GM19452 (cell line): Measurements from ENCODE around the gene RTP3.

Experiments used
- ATAC-seq: cut with Tn5 transposase; IDR thresholded peaks from one replicate; pipeline ENCODE4 v1.9.1; 2021; ENCODE audit not compliant: unreplicated experiment

Gene RTP3

DNA sequence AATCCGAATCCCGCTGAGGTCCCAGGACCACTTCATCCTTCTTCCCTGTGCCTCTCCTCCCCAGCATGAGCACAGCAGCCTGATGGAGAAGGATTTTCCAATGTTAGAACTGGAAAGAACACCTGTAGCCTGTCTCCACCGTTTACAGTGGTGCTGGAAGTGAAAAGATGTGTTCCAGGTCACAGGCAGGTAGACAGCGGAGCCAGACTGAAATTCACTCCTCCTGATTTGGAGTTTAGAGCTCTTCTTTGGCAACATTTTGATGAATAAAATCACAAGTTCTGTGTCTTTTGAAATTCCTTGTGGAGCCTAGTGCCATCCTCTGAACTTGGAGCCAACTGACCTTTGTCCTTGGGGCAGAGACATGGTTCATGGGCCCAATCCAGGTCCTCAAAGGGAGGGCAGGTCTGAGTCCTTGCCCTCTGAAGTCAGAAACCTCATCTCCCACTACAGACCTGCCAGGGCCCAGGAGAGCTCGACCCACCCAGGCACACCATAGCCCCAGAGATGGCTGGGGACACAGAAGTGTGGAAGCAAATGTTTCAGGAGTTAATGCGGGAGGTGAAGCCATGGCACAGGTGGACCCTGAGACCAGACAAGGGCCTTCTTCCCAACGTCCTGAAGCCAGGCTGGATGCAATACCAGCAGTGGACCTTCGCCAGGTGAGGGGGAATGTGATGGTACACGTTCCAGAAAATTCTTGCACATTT, at the start of gene RTP3:
Gene RTP3 (plus strand): TSS at position 421 of the 710 bp plus-strand sequence. CDS start 87 bp downstream, at position 508.
- no peak for ATAC-seq

DNA sequence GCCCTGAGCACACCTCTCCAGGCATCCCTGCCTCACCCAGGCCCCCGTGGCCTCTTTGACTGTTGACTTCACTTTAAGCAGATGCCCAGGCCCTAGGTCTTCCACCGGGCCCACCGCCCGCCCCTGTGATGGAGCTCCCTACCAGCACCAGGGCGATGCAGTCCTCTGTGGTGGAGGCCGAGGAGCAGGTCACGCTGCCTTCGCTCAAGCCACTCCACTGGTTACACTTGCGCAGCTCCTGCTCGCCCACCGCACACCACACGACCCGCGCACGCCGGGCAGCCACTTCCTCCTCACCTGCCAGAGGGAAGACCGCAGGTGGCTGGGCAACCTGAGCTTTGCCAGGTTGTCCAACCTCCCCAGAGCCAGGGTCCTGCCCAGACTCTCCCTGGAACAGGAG, 49.1 kb upstream of the RTP3 start:
- ATAC-seq, result no peak

DNA sequence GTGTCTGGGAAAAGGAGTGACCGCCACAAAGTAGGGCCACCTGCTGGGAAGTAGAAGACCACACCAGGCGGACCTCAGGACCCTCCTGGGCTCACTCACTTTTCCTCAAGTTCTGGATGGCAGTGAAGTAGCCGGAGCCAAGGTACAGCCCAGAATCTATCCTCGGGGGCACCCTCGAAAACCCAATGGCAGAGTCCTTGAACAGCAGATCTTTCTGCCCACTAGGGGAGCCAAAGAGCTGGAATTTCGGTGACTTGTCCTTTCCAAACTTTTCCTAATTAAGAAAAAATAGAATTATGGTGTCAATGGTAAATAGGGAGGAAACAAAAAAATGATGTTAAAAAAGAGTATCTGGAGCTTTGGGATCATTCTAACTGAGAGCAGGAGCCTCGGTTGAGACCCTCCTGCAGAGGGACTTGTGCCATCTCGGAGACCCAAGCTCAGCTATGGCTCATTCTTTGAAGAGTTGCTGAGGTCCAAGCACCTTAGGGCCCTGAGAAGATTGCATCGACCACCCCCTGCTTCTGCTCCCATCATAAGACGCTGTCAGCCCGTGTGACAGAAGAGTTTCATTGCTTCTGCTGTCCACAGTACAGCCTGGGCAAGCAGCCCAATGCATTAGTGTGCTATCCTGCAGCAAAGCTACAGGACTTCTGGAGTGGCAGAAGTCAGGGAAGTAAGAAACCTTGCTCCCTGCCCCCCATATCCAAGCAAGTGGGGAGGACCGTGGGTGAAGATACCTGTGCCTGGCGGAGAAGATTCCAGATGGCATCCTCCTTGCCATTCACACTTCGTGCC, 47.8 kb upstream of the RTP3 start:
- ATAC-seq, result no peak

DNA sequence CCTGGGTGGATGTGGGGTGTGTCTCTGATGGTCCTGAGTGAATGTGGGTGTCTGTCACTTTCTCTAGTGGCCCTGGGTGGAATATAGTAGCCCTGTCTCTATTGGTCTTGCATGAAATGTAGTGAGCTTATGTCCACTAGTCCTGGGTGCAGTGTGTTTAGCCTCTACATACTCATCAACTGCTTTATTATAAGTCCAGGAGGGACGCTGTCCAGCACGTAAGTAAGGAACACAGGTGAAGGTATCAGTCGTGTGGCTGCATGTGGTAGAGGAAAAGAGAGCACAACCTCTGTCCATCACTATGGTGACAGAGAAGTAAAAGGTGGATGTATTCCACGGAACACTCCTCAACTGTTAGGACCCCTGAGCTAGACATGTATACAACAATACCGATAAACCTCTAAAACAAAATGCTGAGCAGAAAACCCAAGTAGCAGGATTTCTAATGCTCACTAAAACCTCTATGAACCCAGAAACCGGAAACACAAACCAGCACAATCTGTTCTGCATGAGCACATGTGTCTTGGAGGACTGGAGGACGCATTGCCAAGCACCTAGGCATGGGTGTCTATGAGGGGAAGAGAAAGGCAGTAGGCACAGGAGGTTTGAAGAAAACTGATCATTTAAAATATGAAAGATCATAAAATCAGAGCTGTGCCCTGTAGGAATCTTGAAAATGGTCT, 44.1 kb upstream of the RTP3 start:
- ATAC-seq, result no peak

DNA sequence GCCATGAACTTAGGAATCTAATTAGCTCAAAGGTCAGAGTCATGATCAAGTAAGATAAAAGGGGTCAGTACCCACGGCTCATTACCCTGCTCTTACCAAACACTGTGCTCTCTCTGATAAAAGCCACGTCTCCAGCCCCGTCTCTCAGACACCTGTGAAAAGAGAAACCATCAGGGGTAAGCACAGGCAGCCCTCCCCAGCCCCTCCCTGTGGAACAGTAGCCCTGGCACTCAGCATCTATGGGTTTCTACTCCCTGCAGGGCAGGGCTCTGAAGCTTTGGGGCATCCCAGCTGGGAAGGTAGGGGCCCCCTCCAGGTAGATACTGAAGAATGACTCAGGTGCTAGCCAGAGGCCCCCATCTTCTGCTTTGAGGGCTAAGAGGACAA, 43.6 kb upstream of the RTP3 start:
- ATAC-seq, result no peak

DNA sequence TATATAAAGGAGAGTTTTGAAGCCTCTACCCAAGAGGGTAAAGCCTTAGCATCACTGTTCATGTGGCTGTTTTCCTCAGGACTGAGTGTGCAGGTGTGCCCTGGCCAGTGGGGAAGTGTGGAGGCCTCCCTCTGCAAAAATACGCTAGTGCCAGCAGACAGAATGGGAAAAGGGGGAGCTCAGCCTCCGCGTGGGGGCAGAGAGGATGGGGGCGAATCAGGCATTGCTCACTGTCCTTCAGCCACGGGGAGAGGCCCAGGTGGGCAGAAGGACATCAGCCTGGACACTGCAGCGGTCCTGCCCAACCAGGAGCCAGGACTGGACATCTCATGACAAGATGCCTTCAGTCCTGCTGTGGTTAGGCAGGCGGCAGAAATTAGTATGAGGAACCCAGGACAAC, 43.2 kb upstream of the RTP3 start:
- no peak for ATAC-seq

DNA sequence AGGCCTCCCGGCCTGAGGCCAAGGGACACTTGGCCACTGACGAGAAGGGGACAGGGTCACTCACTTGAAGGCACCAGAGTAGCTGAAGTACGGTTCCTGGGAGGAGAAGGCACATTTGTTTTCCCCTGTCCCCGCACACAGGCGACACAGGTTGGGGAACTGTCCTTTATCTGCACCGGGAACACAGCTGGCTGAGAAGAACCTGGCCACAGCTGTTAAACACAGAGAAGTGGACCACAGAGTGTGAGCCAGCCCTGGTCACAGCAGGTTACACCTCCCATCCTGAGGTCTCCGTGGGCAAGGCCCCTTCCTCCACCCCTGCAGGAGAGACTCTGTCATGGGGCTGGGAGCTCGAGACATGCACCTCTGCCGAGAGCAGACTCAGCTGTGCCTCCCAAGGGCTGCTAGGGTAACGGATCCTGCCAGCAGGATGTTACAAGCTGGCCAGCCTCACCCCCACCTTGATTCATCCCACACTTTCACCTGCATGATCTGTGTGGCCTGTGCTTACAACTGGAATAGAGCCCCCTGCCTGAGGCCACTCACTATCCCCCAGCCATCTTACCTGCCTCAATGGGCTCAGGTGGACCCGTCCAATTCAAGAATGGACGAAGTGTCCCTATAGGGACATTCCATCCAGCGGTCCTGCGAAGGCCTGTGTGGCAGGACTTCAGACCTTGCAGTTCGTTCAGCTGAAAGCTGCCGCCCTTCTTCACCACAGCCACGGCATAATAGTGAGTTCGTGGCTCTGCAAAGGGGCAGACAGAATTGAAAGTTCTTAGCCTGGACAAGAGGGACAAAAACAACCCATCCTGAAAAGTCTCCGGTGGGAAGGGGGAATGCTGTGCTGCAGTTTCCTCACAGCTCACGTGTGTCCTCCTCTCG, 42.3 kb upstream of the RTP3 start:
- ATAC-seq, result no peak

DNA sequence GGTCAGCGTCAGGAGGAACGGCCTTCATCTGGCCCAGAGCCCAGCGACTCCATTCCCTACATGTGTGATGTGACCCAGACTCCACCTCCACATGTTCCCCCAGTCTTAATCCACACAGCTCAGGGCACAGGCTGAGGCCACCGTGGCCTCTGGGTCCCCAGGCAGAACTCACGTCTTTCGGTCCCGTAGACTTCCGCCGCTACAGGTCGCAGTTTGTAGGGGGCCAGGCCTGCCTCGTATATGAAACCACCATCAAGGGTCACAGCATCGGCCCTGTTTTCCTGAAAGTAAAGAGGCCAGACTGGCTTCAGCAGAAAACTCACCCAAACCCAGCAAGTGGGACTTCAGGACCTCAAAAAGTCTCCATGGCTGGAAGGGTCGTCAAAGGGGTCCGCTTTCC, 41.7 kb upstream of the RTP3 start:
- ATAC-seq, result no peak

DNA sequence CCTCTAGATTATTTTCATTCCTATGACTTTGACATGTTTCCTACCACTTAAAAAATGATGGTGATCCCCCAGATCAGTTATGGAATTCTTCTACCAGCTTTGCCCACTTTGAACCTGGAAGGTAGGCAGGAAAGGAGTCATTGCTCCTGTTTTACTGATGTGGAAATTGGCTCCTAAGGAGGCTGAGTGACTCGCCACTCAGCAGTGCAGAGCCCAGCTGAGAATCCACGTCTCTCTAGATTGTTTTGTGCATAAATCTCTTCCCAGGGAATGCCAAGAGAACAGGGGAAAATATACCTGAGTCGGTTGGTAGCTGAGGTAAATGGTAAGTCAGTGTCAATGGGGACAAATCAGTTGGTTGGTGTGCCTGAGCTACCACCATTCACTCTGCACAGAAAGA, 37.7 kb upstream of the RTP3 start:
- ATAC-seq, result no peak

DNA sequence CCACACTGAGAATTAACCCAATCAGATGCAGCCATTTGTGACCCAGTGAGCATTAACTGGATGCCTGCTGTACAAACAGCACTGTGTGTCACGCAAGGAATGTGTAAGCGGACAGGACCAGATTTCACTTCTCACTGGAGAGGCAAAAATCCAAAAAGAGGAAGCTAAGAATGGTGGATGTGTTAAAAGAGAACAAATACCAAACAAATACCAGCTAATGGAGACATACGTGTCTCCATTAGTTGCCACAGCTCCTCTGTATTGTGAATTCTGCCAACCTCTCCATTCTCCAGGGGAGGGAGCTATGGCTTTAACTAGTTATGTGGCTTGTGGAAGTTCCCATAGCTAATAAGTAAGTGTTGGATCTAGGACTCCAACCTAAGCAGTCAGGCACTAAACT, 35.7 kb upstream of the RTP3 start:
- no peak for ATAC-seq

DNA sequence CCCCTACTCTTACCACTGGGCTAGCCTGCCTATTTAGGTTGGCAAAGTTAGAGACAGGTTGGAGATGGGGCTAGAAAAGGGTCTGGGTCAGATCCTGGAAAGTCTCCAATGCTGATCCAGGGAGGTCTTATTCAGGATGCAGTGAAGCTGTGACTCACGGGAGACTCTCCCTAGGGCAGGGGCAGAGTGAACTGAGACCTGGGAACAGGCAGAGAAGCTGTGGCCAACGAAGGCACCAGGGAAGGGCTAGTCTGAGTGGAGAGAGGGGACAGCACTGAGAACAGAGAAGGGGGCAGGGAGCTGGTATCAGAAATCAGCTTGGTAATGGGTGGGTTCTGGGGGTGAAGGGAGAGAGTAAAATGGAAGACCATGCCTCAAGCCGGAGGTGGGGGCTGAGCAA, 35.3 kb upstream of the RTP3 start:
- ATAC-seq, result no peak

DNA sequence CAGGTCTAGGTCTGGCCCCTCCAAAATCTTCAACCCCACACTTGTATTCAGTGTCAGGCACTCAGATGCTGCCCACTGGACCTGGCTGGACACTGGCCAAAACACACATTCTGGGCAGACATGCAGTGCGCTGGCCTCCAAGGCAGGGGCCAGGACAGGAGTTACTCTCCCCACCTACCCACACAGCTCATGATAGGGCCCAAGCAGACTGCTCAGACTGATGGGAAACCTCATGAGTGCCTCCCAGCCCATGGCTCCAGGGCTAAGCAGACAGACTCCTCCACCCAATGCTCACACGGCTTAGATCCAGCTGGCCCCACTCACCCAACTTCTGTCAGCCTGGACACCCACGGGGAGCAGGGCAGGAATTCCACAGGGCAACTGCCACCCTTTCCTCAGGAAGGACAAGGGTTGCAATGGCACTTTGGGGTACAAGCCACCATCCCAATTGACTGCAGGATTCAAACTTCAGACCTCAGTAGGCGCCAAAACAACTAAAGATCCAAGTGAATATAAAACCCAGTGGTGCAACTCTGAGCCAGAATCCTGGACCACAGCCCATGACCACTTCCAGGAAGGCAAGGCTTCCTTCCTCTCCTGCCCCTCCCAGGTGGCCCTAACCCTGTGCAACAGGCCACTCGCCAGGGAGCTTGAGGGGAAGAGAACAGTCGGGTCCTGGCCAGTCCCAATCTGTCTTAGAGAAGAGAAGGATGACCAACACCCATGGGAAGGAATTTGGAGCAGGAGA, 34.5 kb upstream of the RTP3 start:
- ATAC-seq, result no peak

DNA sequence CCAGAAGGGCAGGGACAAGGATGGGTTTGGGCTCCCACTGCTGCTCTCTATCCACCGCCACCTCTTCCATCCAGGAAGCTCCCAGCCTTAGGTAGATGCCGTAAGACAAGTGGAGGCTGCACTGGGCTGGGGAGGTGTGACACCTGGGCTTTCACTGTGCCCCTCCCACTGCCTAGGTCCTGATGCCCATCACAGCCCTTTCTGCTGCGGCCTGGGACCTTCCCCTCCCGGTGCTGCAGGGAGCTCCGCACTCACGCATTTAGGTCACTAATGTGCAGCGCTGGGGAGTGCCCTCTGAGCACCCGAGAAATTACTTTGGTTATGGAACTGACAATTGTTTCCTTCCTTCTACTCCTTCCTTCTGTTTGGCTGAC, 33.9 kb upstream of the RTP3 start:
- no peak for ATAC-seq

DNA sequence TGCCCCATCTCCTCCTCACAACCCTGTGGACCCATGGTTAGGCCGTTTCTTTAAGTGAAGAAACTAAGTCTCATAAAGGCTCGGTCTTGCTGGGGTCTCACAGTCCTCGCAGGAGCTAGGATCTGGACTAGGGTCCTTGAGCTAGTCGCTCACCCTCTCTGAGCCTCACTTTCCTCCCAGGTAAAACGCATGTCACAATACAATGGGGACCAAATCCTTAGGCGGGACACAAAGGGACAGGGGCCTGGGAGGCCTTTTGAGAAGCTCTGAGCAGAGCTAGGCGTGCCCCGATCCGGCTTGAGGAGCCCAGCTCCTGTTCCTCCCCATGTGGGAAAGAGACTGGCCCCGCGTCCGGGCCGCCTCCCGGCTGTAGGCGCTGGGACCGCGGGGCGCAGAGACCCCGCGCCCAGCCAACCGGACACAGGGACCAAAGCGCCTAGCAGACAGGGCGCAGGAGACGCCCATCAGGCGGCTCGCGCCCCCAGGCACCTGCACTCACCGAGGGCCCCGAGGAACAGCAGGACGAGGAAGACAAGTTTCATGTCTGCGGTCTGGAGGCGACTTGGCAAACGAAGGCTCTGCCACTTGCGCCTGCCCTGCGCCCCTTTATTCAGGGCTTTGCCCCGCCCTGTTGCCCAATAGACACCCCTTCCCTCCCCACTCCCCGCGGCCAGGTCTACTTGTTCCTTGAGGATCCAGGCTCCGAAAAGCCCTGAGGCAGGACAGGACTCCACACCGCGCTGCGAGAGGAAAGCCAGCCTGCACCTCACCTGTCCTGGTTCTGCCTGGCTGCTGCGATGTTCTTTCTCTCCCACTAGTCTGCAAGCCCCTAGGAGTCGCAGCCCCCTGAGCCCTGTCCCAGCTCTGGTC, 33.2 kb upstream of the RTP3 start, which contains the start of gene LTF:
Gene LTF (minus strand): TSS at position 580 of the 870 bp plus-strand sequence. CDS start 38 bp downstream, at position 542.
- ATAC-seq, result no peak

DNA sequence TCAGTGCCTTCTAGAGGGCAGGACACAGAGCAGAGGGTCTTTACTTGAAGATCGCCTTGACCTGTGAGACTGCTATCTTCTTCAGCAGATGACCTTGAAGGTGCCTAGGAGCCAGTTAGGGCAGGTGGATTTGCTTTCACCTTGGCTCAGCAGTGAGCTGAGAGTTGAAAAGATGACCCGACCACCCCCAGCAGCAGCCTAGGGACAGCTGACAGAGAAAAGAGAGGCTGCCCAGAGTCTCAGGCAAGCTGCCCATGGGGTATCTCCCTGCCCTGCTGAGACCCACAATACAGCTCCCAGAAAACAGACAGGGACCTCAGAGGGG, 32.6 kb upstream of the RTP3 start:
- no peak for ATAC-seq

DNA sequence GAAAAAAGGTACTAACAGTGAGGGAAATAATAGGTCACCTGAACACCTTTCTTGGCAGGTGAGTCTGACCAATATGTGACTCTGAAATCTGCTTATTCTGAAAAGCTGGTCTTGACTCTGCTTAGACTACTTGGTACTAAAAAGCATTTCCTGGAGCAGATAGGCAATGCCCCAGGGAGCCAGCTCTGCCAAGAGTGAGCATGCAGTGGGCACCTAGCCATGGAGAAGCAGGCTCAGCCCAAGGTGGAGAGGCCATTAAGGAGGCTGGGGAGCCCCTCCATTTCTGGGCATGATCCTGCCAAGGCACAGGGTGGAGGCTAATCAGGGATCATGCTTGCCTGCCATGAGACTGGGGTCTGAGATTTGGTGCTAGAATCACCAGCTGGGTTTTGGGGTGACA, 31.5 kb upstream of the RTP3 start:
- ATAC-seq, result no peak

DNA sequence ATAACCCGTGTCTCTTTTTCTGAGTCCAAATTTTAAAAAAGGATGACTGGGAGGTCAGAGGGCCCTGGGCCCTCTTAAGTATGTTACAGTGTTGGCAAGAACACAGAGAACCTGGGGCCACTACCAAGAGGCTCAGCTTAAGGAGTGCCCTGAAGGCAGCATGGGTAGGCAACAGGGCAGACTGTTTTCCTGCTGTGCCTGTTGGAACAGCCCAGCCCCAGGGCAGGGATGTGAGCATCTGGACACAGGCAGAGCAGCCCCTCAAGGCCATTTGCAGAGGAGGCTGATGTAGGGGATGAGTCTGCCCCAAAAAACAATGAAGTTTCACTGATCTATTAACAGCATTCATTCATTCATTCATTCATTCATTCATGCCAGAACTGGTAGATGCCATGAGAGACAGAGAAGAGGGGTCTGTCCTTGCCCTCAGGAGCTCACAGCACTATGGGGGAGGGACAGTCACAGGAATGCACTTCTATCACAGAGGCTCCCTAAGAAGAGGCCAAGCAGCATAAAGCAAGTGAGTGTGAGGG, 30.8 kb upstream of the RTP3 start:
- no peak for ATAC-seq

DNA sequence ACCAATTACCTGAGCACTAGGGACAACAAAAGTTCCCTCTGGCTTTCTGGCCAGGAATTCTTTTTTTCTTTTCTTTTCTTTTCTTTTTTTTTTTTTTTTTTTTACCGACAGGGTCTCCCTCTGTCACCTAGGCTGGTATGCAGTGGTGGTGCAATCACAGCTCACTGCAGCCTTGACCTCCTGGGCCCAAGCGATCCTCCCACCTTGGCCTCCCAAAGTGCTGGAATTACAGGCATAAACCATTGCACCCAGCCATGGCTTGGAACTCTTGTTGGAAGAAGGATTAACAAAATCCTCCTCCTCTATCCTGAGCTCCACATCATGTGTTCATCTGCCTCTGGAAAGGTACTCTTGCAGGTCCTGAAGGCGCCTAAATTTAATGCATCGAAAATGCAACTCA, 30.2 kb upstream of the RTP3 start:
- no peak for ATAC-seq
